ENCODE data around the gene PRPF6. TPM values are rescaled to one million over a fixed set of nuclear protein-coding genes. Genes with fewer than 3 reads are reported as not detected.
A peak's percentile ranks its signal among the peaks of the same experiment; 100 is the strongest.

PRPF6 gene
- total and polyA plus RNA-seq, 2 of the 13 experiments (the other 11 are each of a cell fraction or from before 2014, with no cell fraction given) = 63.7 to 101 TPM

DNA sequence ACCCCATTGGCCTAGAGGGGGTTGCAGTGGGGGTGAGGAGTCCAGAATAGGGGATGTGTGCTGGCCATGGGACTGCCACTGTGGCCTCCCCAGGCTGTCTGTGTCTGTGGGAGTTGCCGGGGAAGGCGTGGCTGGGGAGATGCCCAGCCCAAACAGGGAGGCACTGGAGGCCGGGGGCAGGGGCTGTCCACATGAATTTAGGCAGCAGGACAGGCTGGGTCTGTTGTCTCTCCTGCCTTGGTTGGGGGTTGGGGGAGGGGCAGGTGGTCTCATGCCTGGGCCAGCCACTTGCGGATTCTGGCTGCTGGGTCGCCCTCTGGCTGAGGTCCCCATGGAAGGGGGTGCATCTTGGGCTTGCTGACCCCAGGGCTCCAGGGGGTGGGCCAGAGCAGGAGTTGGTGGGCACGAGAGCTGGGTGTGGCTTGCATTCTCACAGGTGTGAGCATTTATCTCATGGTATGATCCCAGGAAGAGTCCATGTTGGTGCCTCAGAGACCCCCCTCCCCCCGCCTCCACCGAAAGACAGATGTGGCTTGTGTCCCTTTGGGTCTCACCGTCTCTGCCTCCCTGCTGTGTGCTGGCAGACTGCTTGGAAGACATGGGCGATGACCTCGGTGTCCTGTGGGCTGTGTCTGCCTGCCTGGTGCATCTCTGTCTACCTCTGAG lies 64.5 kb downstream of the PRPF6 start:
- Histone ChIP-seq H3K9ac (ENCODE audit: insufficient read depth, low read depth, low read length) (no peak overlapping the region), H3K79me2 (ENCODE audit: insufficient read depth, low read length) (peaks cover 4% of the 10 kb centered on the region), H3K9me3 (ENCODE audit: low read length) (no peaks in the 10 kb centered on the region), H3K27ac (ENCODE audit: extremely low read length, insufficient read depth, low read length) (no peak overlapping the region), H3K4me2 (ENCODE audit: low read depth, low read length) (peak overlapping the region; percentile 56), H3K4me1 (ENCODE audit: insufficient read depth, low read length) (peaks cover 53% of the 10 kb centered on the region), H4K20me1 (ENCODE audit: insufficient read depth, low read length) (no peaks in the 10 kb centered on the region), H3K4me3 (replicated peaks in 1 of 3; ENCODE audit: insufficient read depth in 1 of 3, low read depth in 2 of 3, low read length in 3 of 3) (peak overlapping the region in 1 of 3 experiments; percentile 45; a peak in 1 of 6 replicates), H2AFZ (ENCODE audit: low read length) (no peak overlapping the region), H3K36me3 (replicated peaks in 1 of 2; ENCODE audit: control insufficient read depth in 1 of 2, insufficient read depth in 2 of 2, low read length in 2 of 2) (no peaks in the 10 kb centered on the region), H3K27me3 (ENCODE audit: control insufficient read depth in 1 of 2, insufficient read depth in 2 of 2, low read length in 2 of 2) (no peaks in the 10 kb centered on the region; a peak in 1 of 5 replicates)
- in situ Hi-C loops (cut with HindIII; ENCODE audit: extremely low pct_ligation_motif_present, low pct_unique_long_range_greater_than_20kb) (no loop called here), intact Hi-C loops (cut with micrococcal nuclease; ENCODE audit: unreplicated experiment) (no loop called here)
- ChIA-PET CTCF (ENCODE audit: low intra/inter-chr PET ratio, low total read pairs) (no interaction called here), POLR2A (interaction anchor here (1.6 to 10.1 kb wide), 4 partner anchors 8 to 21 kb away, joined by 5 to 252 read pairs (median 12); partner anchors contain the start of genes C20orf204 and SOX18)
- FAIRE-seq (no peak), DNase-seq (ENCODE audit: low spot score) (no peak), ATAC-seq (no peak)
- no TSS peak for BruUV-seq (replicated peaks)
- WGBS (ENCODE audit: low lambda C conversion rate) = 39% methylated on average over 11 of the region's 11 CpGs
- TF ChIP-seq ARNT (IDR thresholded peaks at IDR 0.05) (no peak), ZNF333 (CRISPR knock-in tag; IDR thresholded peaks at IDR 0.05; ENCODE audit: borderline replicate concordance) (no peak), ZNF883 (CRISPR knock-in tag; IDR thresholded peaks at IDR 0.05; ENCODE audit: not compliant biosample characterization) (peak; percentile 5), PHB2 (IDR thresholded peaks at IDR 0.05; ENCODE audit: partially characterized antibody) (no peak), ZNF207 (IDR thresholded peaks at IDR 0.05; ENCODE audit: borderline replicate concordance) (no peak), TGIF2 (CRISPR knock-in tag; IDR thresholded peaks at IDR 0.05) (no peak), SP2 (CRISPR knock-in tag; IDR thresholded peaks at IDR 0.05) (no peak), SMARCC2 (IDR thresholded peaks at IDR 0.05) (no peak), ZNF556 (CRISPR knock-in tag; IDR thresholded peaks at IDR 0.05; ENCODE audit: borderline replicate concordance) (no peak), EED (CRISPR knock-in tag; IDR thresholded peaks at IDR 0.05) (peak; percentile 7; the same call in 1 of the 2 replicates), ZNF672 (CRISPR knock-in tag; IDR thresholded peaks at IDR 0.05) (no peak), HMGA1 (CRISPR knock-in tag; conservative IDR thresholded peaks at IDR 0.05) (no peak), ZNF891 (CRISPR knock-in tag; IDR thresholded peaks at IDR 0.05) (0 out of 2 replicates have a peak, but pooled peaks have one; percentile 47), KAT7 (CRISPR knock-in tag; IDR thresholded peaks at IDR 0.05; ENCODE audit: borderline replicate concordance) (no peak), LCORL (IDR thresholded peaks at IDR 0.05) (no peak), LCORL (CRISPR knock-in tag; IDR thresholded peaks at IDR 0.05) (0 out of 2 replicates have a peak, but pooled peaks have one; percentile 36), RAD21 (CRISPR knock-in tag; IDR thresholded peaks at IDR 0.05) (0 out of 2 replicates have a peak, but pooled peaks have one; percentile 13), ZFP90 (CRISPR knock-in tag; IDR thresholded peaks at IDR 0.05; ENCODE audit: borderline replicate concordance) (no peak), ZNF83 (CRISPR knock-in tag; IDR thresholded peaks at IDR 0.05; ENCODE audit: borderline replicate concordance) (no peak), XRCC5 (optimal IDR thresholded peaks at IDR 0.05; ENCODE audit: low read length) (peak; percentile 42)
- TF ChIP-seq, protein P1, sequence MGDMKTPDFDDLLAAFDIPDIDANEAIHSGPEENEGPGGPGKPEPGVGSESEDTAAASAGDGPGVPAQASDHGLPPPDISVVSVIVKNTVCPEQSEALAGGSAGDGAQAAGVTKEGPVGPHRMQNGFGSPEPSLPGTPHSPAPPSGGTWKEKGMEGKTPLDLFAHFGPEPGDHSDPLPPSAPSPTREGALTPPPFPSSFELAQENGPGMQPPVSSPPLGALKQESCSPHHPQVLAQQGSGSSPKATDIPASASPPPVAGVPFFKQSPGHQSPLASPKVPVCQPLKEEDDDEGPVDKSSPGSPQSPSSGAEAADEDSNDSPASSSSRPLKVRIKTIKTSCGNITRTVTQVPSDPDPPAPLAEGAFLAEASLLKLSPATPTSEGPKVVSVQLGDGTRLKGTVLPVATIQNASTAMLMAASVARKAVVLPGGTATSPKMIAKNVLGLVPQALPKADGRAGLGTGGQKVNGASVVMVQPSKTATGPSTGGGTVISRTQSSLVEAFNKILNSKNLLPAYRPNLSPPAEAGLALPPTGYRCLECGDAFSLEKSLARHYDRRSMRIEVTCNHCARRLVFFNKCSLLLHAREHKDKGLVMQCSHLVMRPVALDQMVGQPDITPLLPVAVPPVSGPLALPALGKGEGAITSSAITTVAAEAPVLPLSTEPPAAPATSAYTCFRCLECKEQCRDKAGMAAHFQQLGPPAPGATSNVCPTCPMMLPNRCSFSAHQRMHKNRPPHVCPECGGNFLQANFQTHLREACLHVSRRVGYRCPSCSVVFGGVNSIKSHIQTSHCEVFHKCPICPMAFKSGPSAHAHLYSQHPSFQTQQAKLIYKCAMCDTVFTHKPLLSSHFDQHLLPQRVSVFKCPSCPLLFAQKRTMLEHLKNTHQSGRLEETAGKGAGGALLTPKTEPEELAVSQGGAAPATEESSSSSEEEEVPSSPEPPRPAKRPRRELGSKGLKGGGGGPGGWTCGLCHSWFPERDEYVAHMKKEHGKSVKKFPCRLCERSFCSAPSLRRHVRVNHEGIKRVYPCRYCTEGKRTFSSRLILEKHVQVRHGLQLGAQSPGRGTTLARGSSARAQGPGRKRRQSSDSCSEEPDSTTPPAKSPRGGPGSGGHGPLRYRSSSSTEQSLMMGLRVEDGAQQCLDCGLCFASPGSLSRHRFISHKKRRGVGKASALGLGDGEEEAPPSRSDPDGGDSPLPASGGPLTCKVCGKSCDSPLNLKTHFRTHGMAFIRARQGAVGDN (CRISPR knock-in tag; IDR thresholded peaks at IDR 0.05) = no peak
- TF ChIP-seq, protein P2, sequence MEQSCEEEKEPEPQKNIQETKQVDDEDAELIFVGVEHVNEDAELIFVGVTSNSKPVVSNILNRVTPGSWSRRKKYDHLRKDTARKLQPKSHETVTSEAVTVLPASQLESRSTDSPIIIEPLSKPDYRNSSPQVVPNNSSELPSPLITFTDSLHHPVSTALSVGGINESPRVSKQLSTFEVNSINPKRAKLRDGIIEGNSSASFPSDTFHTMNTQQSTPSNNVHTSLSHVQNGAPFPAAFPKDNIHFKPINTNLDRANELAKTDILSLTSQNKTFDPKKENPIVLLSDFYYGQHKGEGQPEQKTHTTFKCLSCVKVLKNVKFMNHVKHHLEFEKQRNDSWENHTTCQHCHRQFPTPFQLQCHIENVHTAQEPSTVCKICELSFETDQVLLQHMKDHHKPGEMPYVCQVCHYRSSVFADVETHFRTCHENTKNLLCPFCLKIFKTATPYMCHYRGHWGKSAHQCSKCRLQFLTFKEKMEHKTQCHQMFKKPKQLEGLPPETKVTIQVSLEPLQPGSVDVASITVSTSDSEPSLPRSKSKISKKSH (CRISPR knock-in tag; IDR thresholded peaks at IDR 0.05; ENCODE audit: borderline replicate concordance) = peak; percentile 60; the same call in 1 of the 2 replicates

All from HepG2 (cell line).